B cell (primary cell): Measurements from ENCODE around the gene CD300LB. TPM values are rescaled to one million over a fixed set of nuclear protein-coding genes. Genes with fewer than 3 reads are reported as not detected.

Source experiments
- ATAC-seq: fragments of 200-7000 bp; cut with Tn5 transposase; one replicate; pipeline ENCODE4 v1.10.0; 2021; ENCODE audit warnings: low read depth, mild to moderate bottlenecking, moderate number of reproducible peaks, moderate library complexity
- CTCF ChIA-PET: fragments of 350-600 bp; sonication (Branson Sonifier 250); formaldehyde crosslinking; loops from one replicate; lab custom pipeline; 2021; ENCODE audit warnings: antibody characterized with exemption, inconsistent platforms; lab: Charles Lee
- POLR2A ChIA-PET: fragments of 350-600 bp; sonication (Branson Sonifier 250); formaldehyde crosslinking; loops from one replicate; lab custom pipeline; 2021; ENCODE audit warnings: antibody characterized with exemption; lab: Charles Lee
- DNase-seq: peaks from one replicate; pipeline ENCODE4 v3.0.0; 2013
- H2AFZ ChIP-seq: 2 replicates; pipeline ENCODE4 v1.6.1; 2012; ENCODE audit warnings: mild to moderate bottlenecking, low read depth, low read length; ENCODE audit not compliant: insufficient read depth, poor library complexity, severe bottlenecking
- H3K27ac ChIP-seq, 2 donors: 1 replicate in 1 of 2; 2 replicates in 1 of 2; pipeline ENCODE4 v1.5.1; 2012 to 2013; ENCODE audit warnings: low read length in 2 of 2, mild to moderate bottlenecking in 2 of 2, moderate library complexity in 1 of 2
- H3K27me3 ChIP-seq, 4 experiments: fragments of 200-600 bp in 1 of 4; sonication (generic) in 1 of 4; replicated peaks in 1 of 4; 1 replicate in 2 of 4; 2 replicates in 2 of 4; pipeline versions ENCODE4 v1.6.1 to v1.7.0; 2013 to 2016; ENCODE audit warnings: low read length in 3 of 4, mild to moderate bottlenecking in 2 of 4, mixed read lengths in 1 of 4, moderate library complexity in 1 of 4; ENCODE audit not compliant: insufficient read depth in 4 of 4, control insufficient read depth in 3 of 4; ENCODE audit errors: control extremely low read depth in 1 of 4
- H3K36me3 ChIP-seq, 2 experiments: replicated peaks in 1 of 2; 1 replicate in 1 of 2; 2 replicates in 1 of 2; pipeline versions ENCODE4 v1.6.1 to v1.7.1; 2013; ENCODE audit warnings: low read length in 1 of 2; ENCODE audit not compliant: insufficient read depth in 2 of 2, control insufficient read depth in 1 of 2; ENCODE audit errors: control extremely low read depth in 1 of 2, extremely low read depth in 1 of 2
- H3K4me1 ChIP-seq, 2 donors: fragments of 200-600 bp in 1 of 2; sonication (generic) in 1 of 2; 1 replicate in 1 of 2; 2 replicates in 1 of 2; pipeline versions ENCODE4 v1.5.1 to v1.6.1; 2013 to 2017; ENCODE audit warnings: low read length in 2 of 2; ENCODE audit not compliant: control insufficient read depth in 2 of 2, insufficient read depth in 2 of 2
- H3K4me2 ChIP-seq: replicated peaks from 2 replicates; pipeline ENCODE3; 2012; ENCODE audit warnings: mild to moderate bottlenecking, low read depth, low read length; ENCODE audit not compliant: poor library complexity, severe bottlenecking
- H3K4me3 ChIP-seq, 5 experiments: fragments of 200-600 bp in 1 of 5; sonication (generic) in 1 of 5; 1 replicate in 3 of 5; 2 replicates in 2 of 5; pipeline versions ENCODE4 v1.5.1 to v1.7.0; 2011 to 2016; ENCODE audit warnings: low read length in 4 of 5, mild to moderate bottlenecking in 4 of 5, low read depth in 2 of 5, control low read depth in 1 of 5, moderate library complexity in 1 of 5; ENCODE audit not compliant: insufficient read depth in 1 of 5; ENCODE audit errors: control extremely low read depth in 1 of 5, extremely low read depth in 1 of 5
- H3K79me2 ChIP-seq: fragments of 200-600 bp; sonication (generic); one replicate; pipeline ENCODE4 v1.6.0; 2016; ENCODE audit warnings: low read length; ENCODE audit not compliant: control insufficient read depth, insufficient read depth
- H3K9ac ChIP-seq: fragments of 200-600 bp; sonication (generic); 2 replicates; pipeline ENCODE4 v1.6.1; 2017; ENCODE audit warnings: mild to moderate bottlenecking, low read length, moderate library complexity
- H3K9me3 ChIP-seq, 3 donors: one replicate each; pipeline versions ENCODE4 v1.6.1 to v1.7.1; 2013; ENCODE audit warnings: low read length in 2 of 3; ENCODE audit not compliant: control insufficient read depth in 2 of 3, insufficient read depth in 1 of 3; ENCODE audit errors: control extremely low read depth in 1 of 3
- H4K20me1 ChIP-seq: 2 replicates; pipeline ENCODE4 v1.6.0; 2012; ENCODE audit warnings: mild to moderate bottlenecking, low read length; ENCODE audit not compliant: insufficient read depth, control insufficient read depth, poor library complexity, severe bottlenecking
- H3K27ac Mint-ChIP-seq: one replicate; pipeline ENCODE4 v1.8.0; 2021; ENCODE audit warnings: mixed read lengths
- H3K27me3 Mint-ChIP-seq: one replicate; pipeline ENCODE4 v1.8.0; 2021; ENCODE audit warnings: mixed read lengths
- H3K4me1 Mint-ChIP-seq: one replicate; pipeline ENCODE4 v1.8.0; 2021; ENCODE audit warnings: mixed read lengths
- H3K4me3 Mint-ChIP-seq: one replicate; pipeline ENCODE4 v1.8.0; 2021; ENCODE audit warnings: mixed read lengths
- H3K9me3 Mint-ChIP-seq: one replicate; pipeline ENCODE4 v1.8.0; 2022; ENCODE audit warnings: mixed read lengths; ENCODE audit not compliant: insufficient read depth
- EZH2 ChIP-seq: IDR thresholded peaks from 2 replicates; pipeline ENCODE4 v1.6.1; 2012; ENCODE audit warnings: borderline replicate concordance, low read depth, mild to moderate bottlenecking, moderate library complexity, low read length; ENCODE audit not compliant: insufficient read depth, poor library complexity, severe bottlenecking
- WGBS: methylation state at CpG from one replicate; pipeline ENCODE4 v1.1.5; 2013; ENCODE audit warnings: missing lambda C conversion rate; ENCODE audit not compliant: insufficient coverage; 5-methylcytosine and 5-hydroxymethylcytosine counted together
- intact Hi-C: fragments of 100-400 bp; cut with micrococcal nuclease; formaldehyde crosslinking; loops from one replicate; pipeline ENCODE4 v1.10.0; 2022
- polyA plus RNA-seq: library from polyadenylated mRNA; depleted of rRNA; stranded (reverse); fragments of >200 nt; gene quantifications from 2 replicates; pipeline ENCODE4 v1.2.3, GENCODE V29; 2012
- total RNA-seq, 2 donors: library from RNA; stranded (reverse); fragments of 120-200 nt in 1 of 2; gene quantifications; 1 replicate in 1 of 2; 2 replicates in 1 of 2; pipeline versions ENCODE4 v1.2.3 to v1.2.4, GENCODE V29; 2013 to 2022
- TF ChIP-seq, protein P1 (sequence below): fragments of 200-600 bp; IDR thresholded peaks from one replicate; pipeline ENCODE4 v1.8.0; 2022; ENCODE audit warnings: antibody characterized with exemption, mild to moderate bottlenecking

The CD300LB gene
- total and polyA plus RNA-seq, 2 donors (not counting 1 experiment from before 2014, with no cell fraction given) = 0.12 to 0.39 TPM

DNA sequence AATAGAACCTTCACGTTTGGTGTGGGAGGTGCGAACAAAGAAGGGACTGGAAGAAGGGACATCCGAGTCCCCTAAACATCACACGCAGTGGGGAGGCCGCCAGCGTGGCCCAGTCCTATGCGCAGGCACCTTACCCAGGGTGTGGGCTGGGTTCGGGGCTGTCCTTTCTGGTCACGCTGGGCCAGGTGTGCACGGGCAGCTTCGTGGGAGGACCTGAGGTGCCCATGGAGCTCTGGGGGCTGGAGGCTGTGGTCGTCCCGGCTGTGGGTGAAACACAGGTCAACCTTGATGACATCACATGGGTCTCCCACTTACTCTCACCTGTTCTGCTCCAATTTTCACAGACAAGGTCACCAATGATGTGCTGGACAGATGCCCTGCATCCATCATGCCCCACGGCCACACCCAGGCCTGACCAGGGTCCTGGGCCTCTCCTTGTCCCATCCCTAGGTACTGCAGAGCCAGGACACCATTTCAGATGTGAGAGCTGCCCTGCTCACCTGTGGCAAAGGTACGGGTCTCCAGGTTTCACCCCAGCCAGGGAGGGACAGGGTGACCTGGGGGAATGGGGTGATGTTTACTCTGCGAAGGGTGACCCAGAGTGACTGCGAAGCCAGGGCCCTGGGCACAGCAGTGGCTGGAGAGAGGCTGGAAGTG is 11.6 kb upstream of the CD300LB start:
- intact Hi-C loops = no loop called here
- no peak overlapping the region for H3K9ac ChIP-seq
- Mint-ChIP-seq H3K27me3 (peaks cover 11% of the 10 kb centered on the region), H3K9me3 (no peaks in the 10 kb centered on the region), H3K4me1 (peaks cover 3% of the 10 kb centered on the region), H3K4me3 (no peak overlapping the region), H3K27ac (no peak overlapping the region)
- no peaks in the 10 kb centered on the region for H4K20me1 ChIP-seq
- ChIA-PET POLR2A (no interaction called here), CTCF (no interaction called here)
- H3K27ac ChIP-seq = no peak overlapping the region
- no peaks in the 10 kb centered on the region for H3K9me3 ChIP-seq
- no peak overlapping the region for H3K4me2 ChIP-seq
- DNase-seq = no peak
- ATAC-seq = no peak
- H3K36me3 ChIP-seq = no peaks in the 10 kb centered on the region
- H3K27me3 ChIP-seq = no peaks in the 10 kb centered on the region
- H2AFZ ChIP-seq = no peak overlapping the region
- TF ChIP-seq, protein P1, sequence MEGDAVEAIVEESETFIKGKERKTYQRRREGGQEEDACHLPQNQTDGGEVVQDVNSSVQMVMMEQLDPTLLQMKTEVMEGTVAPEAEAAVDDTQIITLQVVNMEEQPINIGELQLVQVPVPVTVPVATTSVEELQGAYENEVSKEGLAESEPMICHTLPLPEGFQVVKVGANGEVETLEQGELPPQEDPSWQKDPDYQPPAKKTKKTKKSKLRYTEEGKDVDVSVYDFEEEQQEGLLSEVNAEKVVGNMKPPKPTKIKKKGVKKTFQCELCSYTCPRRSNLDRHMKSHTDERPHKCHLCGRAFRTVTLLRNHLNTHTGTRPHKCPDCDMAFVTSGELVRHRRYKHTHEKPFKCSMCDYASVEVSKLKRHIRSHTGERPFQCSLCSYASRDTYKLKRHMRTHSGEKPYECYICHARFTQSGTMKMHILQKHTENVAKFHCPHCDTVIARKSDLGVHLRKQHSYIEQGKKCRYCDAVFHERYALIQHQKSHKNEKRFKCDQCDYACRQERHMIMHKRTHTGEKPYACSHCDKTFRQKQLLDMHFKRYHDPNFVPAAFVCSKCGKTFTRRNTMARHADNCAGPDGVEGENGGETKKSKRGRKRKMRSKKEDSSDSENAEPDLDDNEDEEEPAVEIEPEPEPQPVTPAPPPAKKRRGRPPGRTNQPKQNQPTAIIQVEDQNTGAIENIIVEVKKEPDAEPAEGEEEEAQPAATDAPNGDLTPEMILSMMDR = no peak
- TF ChIP-seq EZH2 = no peak
- no peaks in the 10 kb centered on the region for H3K79me2 ChIP-seq
- H3K4me1 ChIP-seq = peaks cover 4 to 19% of the 10 kb centered on the region in 2 donors
- no peak overlapping the region for H3K4me3 ChIP-seq
- WGBS = 89% methylated on average over 17 of the region's 17 CpGs

- DNase-seq (no peak), ATAC-seq (no peak)
- ChIA-PET POLR2A (no interaction called here), CTCF (no interaction called here)
- intact Hi-C loops = no loop called here
- Histone ChIP-seq H4K20me1 (no peaks in the 10 kb centered on the region), H3K27me3 (no peaks in the 10 kb centered on the region), H3K79me2 (no peaks in the 10 kb centered on the region), H3K9me3 (no peaks in the 10 kb centered on the region), H3K9ac (no peak overlapping the region), H3K36me3 (no peaks in the 10 kb centered on the region), H3K4me1 (peaks cover 4 to 19% of the 10 kb centered on the region in 2 donors), H3K4me3 (no peak overlapping the region), H2AFZ (no peak overlapping the region), H3K27ac (no peak overlapping the region), H3K4me2 (no peak overlapping the region)
- TF ChIP-seq EZH2 = no peak
- TF ChIP-seq, protein P1 = no peak
- Mint-ChIP-seq H3K4me3 (no peak overlapping the region), H3K27ac (no peak overlapping the region), H3K9me3 (no peaks in the 10 kb centered on the region), H3K27me3 (peaks cover 12% of the 10 kb centered on the region), H3K4me1 (peaks cover 3% of the 10 kb centered on the region)
- WGBS = 89% methylated on average over 5 of the region's 5 CpGs
These were observed 10.9 kb upstream of the CD300LB start for GRCh38 chr17:74542166-74542565.
